CD4-positive, alpha-beta T cell treated with Interleukin-12 subunit alpha and Interleukin-12 subunit beta, for 1 hour (primary cell): ENCODE measurements around the gene ST3GAL6.
A peak's percentile ranks its signal among the peaks of the same experiment; 100 is the strongest.
"Not testable (repeated sequence)": the region's sequence is repeated elsewhere in the genome, so short reads cannot be mapped to it uniquely, and the experiment has no call there.

Experiments
- DNase-seq: peaks from one replicate; pipeline ENCODE4 v3.0.0-alpha.2; 2020

The ST3GAL6 gene

DNA sequence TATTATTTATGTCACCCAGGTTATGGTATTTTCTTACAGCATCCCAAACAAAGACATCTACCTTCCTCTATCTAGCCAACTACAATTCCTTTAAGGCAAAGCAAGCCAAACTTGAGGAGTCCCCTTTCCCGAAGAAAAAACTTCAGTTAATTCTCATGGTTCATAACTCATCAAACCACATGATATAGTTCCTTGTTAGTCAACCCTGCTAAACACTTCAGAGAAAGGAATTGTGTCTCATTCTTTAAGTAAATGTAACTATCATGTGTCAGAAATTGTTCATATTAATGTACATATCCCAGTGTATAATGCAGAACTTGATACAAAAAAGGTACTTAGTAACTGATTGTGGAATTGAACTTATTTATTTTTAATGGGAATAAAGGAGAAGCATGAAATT is 44.4 kb downstream of the ST3GAL6 start:
- DNase-seq, result no peak

DNA sequence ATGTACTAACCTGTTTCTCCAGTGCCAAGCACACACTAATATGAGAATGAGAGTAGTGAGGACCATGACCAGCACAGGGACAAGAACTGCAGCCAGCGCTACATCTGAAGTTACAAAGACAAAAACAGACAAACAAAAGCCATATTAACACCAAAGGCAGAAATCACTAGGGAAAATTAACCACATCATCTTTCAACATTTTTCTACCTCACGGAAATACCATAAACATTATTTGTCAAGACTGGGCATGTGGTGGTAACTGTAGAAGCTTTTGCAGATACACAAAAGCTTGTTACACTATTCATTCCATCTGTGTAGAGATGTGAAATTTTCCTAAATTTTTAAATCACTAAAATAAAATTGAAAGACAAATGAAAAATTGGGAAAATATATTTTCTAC is 44.9 kb downstream of the ST3GAL6 start:
- no peak for DNase-seq

DNA sequence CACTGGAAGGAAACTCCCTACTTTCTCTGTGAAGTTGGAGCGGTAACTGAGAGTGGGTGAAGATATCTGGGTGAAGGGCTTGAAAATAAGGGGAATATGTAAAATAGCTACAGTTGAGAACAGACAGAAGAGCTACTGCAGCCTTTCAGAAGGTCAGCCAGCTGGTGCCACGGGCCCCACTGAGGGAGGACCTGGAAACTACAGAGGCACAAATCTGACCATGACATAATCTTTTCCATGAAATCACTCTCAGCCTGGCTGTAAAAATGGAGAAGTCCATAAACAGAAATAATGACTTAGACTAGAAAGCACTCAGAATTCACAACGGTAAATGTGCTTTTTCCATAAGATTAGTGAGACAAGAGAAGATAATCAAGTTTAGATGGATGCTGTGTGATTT is 46.4 kb downstream of the ST3GAL6 start:
- DNase-seq, result no peak

DNA sequence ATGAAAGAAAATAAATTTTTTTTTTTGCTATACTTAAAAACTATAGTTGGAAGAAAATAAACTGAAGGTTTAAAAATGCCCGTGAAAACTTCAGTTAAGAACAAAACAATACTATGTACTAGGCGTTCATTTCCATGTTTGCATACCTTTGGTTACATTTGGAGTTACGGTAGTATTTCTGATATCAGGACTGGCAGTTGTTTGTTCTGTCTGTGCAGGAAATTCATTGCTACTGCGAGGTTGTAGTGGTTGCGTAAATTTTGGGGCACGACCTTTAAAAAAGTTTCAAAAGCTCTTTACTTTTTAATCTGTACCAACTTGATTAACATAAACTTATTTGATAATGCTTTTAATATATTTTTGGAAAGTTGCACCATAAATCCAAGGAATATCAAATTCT is 47.9 kb downstream of the ST3GAL6 start:
- DNase-seq, result no peak

DNA sequence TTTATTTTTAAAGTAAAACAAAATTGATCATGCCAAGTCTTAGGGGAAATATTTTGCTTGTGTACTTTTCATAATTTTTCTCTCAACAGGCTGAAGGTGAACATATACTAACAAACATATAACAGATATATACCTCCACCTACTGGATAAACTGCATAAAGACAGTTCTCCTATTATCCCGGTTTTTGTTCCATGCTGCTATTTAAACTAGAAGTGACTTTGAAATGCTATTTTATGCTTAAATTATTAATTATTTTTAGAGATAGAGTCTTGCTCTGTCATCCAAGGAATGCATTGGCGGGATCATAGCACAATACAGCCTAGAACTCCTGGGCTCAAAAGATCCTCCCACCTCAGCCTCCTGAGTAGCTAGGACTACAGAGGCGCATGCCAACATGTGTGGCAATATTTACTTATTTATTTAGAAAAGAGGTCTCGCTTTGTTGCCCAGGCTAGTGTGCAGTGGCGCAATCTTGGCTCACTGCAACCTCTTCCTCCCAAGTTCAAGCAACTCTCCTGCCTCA is 49.8 kb downstream of the ST3GAL6 start:
- DNase-seq, result no peak

DNA sequence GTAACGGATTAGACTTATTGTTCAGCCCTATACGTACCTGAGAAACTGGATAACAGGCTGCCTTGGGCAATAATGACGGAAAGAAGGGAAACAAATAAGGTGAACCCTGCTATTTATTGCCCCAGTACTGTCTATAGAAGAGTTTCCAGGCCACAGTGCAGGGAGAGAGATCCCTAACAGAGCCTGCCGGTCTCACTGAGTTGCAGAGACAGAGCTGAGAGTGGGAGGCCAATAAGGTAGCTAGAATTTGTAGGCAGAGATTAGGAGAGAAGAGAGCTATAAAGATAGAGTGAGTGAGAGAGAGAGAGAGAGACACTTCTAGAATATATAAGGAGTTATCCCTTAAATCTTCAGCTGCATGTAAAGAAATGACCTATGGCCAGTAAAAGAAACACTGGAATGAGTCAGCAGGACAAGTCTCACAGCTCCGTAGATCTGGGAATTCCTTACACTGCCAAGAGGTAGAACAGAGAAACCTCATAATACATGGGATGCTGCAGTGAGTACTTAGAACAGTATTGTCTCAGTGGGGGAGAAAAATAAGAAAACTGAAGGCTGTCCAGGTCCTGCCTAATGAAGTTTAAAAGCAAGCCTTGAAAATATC is 51.8 kb downstream of the ST3GAL6 start:
- no peak for DNase-seq

DNA sequence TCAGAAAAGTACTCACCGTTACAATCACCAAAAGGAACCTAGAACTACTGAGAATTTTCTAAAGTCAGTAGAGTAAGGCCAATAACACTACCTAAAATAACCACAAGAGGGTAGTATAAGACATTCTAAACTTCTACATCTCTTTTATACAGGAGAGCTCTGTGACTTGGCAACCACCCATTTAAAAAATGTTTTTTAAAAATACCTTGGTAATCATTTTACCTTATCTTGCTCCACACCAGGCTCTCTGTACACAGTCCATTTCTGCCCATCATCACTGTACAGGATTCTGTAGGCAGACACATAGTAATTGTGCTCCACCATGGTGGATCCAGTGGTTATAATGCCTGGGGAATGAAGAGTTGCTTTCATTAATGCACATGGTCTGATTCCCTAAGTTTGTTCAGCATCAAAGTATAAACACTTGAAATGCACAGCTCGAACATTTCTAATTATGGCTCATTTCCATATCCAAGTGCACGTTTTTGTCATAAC is 54.5 kb downstream of the ST3GAL6 start:
- DNase-seq, result peak; percentile 33

DNA sequence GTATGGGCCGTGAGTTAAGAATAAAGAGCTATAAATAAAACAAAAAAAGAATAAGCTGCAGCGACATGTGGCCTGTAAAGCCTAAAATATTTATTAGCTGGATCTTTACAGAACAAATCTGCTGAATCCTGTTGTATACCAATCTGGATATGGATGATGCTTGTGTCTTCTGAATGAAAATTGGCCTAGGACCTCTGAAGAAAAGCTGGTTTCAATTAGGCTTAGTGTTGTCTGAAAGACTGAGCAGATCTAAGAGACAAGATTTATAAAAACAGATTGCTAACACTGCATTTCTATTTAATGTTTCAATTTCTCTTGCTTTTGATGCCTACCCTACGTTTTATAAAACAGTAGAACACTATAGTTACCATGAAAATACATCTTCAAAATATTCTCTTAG is 57.9 kb downstream of the ST3GAL6 start:
- no peak for DNase-seq

DNA sequence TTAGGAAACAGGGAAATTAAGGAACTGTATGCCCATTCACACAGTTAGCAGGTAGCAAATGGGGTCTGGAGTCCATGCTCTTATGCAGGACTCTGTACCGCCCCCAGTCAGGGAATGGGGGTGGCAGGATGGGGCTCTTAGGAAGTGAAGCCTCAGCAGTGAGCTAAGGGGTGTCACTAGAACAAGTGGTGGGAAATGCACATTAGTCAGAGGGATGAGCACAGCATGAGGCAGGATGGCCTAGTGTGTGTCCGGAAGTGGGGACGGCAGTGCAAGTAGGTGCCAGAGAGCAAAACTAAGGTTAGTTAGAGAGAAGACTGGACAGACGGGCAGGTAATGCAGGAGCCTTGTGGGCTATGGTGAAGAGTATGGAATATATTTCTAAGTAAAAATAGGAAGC is 60.7 kb downstream of the ST3GAL6 start:
- DNase-seq, result no peak

DNA sequence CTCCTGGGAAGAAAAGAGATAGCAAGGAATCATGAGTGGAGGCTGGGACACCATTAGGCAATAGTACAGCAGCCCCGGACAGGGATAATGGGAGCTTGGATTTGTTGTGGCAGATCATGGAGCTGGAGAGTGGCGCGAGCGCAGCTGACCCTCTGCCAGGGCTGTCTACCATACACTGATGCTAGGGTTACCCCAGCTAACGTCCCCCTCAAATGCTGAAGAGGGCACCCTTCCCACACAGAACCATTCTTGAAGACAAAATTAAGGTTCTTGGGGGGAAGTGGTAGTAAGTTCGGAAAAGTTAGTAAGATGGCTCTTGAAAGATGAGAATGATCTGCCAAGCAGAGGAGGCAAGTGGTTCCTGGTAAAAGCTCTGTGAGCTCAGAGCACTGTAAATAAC is 61.1 kb downstream of the ST3GAL6 start:
- DNase-seq, result no peak

DNA sequence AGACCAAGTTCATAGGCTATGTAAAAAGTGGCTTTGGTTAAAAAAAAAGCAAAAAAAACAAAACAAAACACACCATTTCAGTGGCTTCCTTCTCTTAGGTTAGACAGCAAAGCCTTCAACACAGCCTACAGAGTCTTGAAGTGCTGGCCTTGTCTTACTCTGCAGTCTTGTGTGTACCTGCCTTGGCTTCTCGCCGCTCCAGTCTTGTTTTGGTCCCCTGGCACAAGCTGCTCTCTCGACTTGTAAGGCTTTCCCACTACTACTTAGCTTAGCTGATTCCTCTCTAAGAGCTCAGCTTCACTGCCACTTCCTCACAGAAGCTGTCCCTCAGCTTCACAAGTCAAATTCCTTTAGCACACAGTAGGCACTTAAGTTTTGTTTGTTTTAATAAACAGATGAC is 63.0 kb downstream of the ST3GAL6 start:
- DNase-seq, result no peak

DNA sequence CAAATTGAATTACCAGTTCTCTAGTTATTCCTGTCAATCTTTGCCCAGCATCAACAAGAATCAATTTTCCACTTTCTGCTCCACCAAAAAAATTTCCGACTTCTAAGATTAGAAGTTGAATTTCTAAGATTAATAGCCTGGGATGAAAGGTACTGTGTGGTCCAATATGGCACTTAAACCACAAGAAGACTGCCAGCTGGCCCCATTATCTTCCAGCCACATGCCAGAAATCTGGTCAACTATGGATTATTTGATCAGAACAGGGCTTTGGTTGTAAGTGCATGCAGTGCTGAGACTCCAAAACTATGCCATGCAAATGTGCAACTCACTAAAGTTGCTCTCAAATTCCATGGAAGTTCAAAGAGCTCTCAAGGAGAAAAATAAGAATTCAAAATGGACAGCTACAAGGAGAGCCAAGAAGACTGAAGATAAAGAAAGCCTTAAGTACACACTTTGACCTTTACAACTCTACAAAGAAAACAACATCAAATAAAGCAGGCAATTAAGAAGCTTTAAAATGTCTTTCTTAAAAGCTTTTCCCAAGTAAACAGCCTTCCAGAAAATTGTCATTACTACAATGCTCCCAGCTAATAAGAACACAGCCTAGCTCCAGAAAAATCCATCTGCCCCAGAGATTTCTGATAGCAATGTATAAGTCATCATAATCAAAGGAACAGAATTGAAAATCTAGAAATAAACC is 64.2 kb downstream of the ST3GAL6 start:
- DNase-seq, result no peak

DNA sequence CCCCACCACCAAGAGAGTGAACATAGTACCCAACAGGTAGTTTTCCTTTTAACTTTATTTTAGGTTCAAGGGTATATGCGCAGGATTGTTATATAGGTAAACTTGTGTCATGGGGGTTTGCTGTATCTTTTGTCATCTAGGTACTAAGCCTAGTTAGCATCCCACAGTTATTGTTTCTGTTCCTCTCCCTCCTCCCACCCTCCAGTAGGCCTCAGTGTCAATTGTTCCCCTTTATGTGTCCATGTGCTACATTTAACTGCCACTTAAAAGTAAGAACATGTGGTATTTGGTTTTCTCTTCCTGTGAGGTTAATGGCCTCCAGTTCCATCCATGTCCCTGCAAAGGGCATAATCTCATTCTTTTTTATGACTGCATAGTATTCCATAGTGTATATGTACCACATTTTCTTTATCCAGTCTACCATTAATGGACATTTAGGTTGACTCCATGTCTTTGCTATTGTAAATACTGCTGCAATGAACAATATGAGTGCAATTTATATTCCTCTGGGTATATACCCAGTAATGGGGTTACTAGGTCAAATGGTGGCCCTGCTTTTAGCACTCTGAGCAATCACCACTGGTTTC is 66.2 kb downstream of the ST3GAL6 start:
- DNase-seq, result no peak

DNA sequence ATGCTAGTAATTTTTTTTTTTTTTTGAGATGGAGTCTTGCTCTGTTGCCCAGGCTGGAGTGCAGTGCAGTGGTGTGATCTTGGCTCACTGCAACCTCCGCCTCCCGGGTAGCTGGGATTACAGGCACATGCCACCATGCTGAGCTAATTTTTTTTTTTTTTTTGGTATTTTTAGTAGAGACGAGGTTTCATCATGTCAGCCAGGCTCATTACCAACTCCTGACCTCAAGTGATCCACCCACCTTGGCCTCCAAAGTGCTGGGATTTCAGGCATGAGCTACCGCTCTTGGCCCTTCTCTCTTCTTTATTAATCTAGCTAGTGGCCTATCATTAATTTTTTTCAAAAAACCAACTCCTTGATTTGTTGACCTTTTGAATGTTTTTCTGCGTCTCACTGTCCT is 67.9 kb downstream of the ST3GAL6 start:
- not testable (repeated sequence) for DNase-seq

DNA sequence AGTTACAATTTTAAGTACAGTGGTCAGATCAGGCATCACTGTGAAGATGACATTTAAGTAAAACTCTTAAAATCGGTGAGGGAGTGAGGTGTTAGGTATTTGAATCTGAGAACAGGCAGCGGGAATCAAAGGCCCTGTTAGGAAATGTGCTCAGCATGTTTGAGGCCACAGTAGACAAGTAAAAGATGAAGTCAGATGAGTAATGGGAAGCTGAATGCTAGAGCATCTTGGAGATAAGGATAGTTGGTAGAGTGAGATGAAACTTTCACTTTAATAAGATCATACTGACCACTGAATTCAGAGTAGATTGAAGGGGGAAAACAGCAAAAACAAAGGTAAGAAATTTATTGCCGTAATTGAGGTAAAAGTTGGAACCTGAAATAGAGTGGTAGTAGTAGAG is 76.7 kb downstream of the ST3GAL6 start:
- no peak for DNase-seq

DNA sequence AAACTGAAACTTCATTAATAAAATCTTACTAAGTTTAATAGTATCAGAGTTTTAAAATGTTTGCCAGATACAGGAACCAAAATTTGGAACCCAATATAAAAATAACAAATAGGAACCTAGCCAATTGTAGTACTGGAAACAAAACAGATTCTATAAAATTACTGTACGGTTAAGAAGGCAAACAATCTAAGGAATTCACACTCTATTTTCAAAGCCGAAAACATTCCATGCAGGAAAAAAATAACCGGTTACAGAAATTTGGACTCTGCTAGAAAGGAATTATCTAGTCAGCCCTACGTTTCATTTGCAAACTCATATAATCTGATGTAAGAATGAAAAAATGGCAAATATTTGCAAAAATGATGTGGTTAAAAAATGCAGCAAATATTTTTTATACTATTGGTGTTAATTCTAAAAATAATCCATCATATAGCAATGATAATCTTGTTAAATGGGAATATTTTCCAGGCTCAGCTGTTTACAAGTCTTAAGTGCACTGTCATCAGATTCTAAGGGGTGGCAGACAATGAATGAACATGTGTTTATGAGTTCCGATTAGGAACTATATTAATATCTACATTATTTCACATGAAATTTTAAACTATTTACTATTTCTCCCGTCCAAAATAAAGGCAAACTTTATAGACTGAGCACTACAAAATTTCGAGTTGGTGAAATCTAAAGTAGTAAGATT is 80.3 kb downstream of the ST3GAL6 start:
- no peak for DNase-seq
